OCI-LY1 (cell line): ENCODE measurements around the gene CST3.

Source experiments
- H2AFZ ChIP-seq: fragments of 200-600 bp; sonication (generic), shearing (Covaris generic); 2 replicates; pipeline ENCODE4 v1.6.0; 2014; ENCODE audit warnings: antibody characterized with exemption, mild to moderate bottlenecking, low read length
- H3F3A ChIP-seq: fragments of 200-600 bp; sonication (generic), shearing (Covaris generic); 2 replicates; pipeline ENCODE4 v1.6.0; 2014; ENCODE audit warnings: mild to moderate bottlenecking, antibody characterized with exemption, low read length, moderate library complexity; ENCODE audit not compliant: insufficient read depth
- H3K27ac ChIP-seq: fragments of 200-600 bp; sonication (generic); 2 replicates; pipeline ENCODE4 v1.5.1; 2014; ENCODE audit warnings: low read length, mixed run types, mild to moderate bottlenecking, low read depth; ENCODE audit not compliant: poor library complexity, severe bottlenecking
- H3K27me3 ChIP-seq: fragments of 200-600 bp; sonication (generic); 2 replicates; pipeline ENCODE4 v1.6.0; 2014; ENCODE audit warnings: antibody characterized with exemption, mild to moderate bottlenecking, low read length, moderate library complexity; ENCODE audit not compliant: insufficient read depth
- H3K36me3 ChIP-seq: fragments of 200-600 bp; sonication (generic); 2 replicates; pipeline ENCODE4 v1.6.1; 2014; ENCODE audit warnings: mild to moderate bottlenecking, antibody characterized with exemption, low read length, moderate library complexity, mixed read lengths; ENCODE audit not compliant: insufficient read depth
- H3K4me1 ChIP-seq: fragments of 200-600 bp; sonication (generic); 2 replicates; pipeline ENCODE4 v1.5.1; 2014; ENCODE audit warnings: mild to moderate bottlenecking, low read length, moderate library complexity; ENCODE audit not compliant: insufficient read depth, severe bottlenecking
- H3K4me2 ChIP-seq: fragments of 200-600 bp; sonication (generic), shearing (Covaris generic); 2 replicates; pipeline ENCODE4 v1.6.1; 2014; ENCODE audit warnings: low read length
- H3K4me3 ChIP-seq: fragments of 200-600 bp; sonication (generic); 2 replicates; pipeline ENCODE4 v1.5.1; 2014; ENCODE audit warnings: low read length, low read depth, mild to moderate bottlenecking, mixed read lengths; ENCODE audit not compliant: poor library complexity, severe bottlenecking
- H3K79me2 ChIP-seq: fragments of 200-600 bp; shearing (Covaris generic); 2 replicates; pipeline ENCODE4 v1.6.1; 2016; ENCODE audit warnings: mixed run types, low read length, mixed read lengths; ENCODE audit not compliant: insufficient read depth
- H3K9ac ChIP-seq: fragments of 200-600 bp; sonication (generic), shearing (Covaris generic); 2 replicates; pipeline ENCODE4 v1.6.1; 2014; ENCODE audit warnings: mild to moderate bottlenecking, low read length, mixed read lengths
- H3K9me2 ChIP-seq: fragments of 200-600 bp; sonication (generic), shearing (Covaris generic); 2 replicates; pipeline ENCODE4 v1.6.1; 2014; ENCODE audit warnings: low read depth, mild to moderate bottlenecking, low read length, mixed read lengths
- H3K9me3 ChIP-seq: fragments of 200-600 bp; shearing (Covaris generic); 2 replicates; pipeline ENCODE4 v1.6.1; 2014; ENCODE audit warnings: low read length, mixed read lengths
- H4K20me1 ChIP-seq: fragments of 200-600 bp; sonication (generic), shearing (Covaris generic); 2 replicates; pipeline ENCODE4 v1.6.0; 2016; ENCODE audit warnings: mild to moderate bottlenecking, low read length; ENCODE audit not compliant: insufficient read depth
- CTCF ChIP-seq: fragments of 200-600 bp; sonication (generic), shearing (Covaris generic); IDR thresholded peaks from 2 replicates; pipeline ENCODE4 v1.5.1; 2017; ENCODE audit warnings: mild to moderate bottlenecking, antibody characterized with exemption, low read length, moderate library complexity, mixed read lengths
- EZH2 ChIP-seq: fragments of 200-600 bp; sonication (generic), shearing (Covaris generic); IDR thresholded peaks from 2 replicates; pipeline ENCODE4 v1.8.0; 2017; ENCODE audit warnings: borderline replicate concordance, mixed run types, mild to moderate bottlenecking, antibody characterized with exemption, low read length, moderate library complexity, mixed read lengths

The CST3 gene

DNA sequence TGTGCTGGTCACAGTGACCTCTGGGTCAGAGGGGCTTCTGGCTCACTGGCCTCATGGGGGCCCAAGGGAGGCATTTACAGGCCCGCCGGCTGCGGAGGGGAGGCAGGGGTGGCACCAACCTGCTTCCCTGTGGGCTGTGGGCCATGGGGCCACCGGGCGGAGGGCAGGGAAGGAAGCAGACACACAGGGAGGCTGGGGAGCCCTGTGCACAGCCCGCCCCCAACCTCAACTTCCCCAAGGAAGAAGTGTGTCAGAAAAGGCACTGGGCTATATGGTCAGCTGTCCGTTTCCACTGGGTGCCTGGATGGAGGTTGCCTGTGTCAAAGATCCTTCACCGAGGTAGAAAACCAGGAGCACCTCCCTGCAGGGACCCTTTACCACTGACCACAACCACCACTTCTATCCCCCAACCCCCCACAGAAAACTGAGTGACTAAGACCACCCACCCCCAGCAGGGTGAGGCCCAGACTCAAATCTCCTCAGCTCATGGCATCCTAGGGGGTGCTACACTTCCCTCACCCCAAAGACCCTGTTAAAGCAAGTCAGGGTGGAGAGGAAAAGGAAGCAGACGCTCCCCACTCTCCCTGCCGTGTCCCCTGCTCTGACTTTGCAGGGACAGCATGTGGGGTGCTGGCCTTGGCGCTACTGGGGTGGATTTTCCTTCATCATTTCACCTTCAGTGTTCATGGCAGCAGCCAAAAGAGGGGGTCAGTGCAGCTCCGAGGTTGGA lies 5.6 kb downstream of the CST3 start:
- H3K27me3 ChIP-seq = no peaks in the 10 kb centered on the region
- no peak overlapping the region for H3K4me3 ChIP-seq
- H3K36me3 ChIP-seq = no peaks in the 10 kb centered on the region
- H4K20me1 ChIP-seq = no peaks in the 10 kb centered on the region
- no peaks in the 10 kb centered on the region for H3K4me1 ChIP-seq
- no peak overlapping the region for H3K4me2 ChIP-seq
- H3K9me3 ChIP-seq = no peaks in the 10 kb centered on the region
- H3K9ac ChIP-seq = no peak overlapping the region
- H3K27ac ChIP-seq = no peak overlapping the region
- no peak overlapping the region for H2AFZ ChIP-seq
- no peaks in the 10 kb centered on the region for H3K79me2 ChIP-seq
- no peak for TF ChIP-seq EZH2
- TF ChIP-seq CTCF = no peak
- H3K9me2 ChIP-seq = no peaks in the 10 kb centered on the region
- H3F3A ChIP-seq = no peaks in the 10 kb centered on the region

DNA sequence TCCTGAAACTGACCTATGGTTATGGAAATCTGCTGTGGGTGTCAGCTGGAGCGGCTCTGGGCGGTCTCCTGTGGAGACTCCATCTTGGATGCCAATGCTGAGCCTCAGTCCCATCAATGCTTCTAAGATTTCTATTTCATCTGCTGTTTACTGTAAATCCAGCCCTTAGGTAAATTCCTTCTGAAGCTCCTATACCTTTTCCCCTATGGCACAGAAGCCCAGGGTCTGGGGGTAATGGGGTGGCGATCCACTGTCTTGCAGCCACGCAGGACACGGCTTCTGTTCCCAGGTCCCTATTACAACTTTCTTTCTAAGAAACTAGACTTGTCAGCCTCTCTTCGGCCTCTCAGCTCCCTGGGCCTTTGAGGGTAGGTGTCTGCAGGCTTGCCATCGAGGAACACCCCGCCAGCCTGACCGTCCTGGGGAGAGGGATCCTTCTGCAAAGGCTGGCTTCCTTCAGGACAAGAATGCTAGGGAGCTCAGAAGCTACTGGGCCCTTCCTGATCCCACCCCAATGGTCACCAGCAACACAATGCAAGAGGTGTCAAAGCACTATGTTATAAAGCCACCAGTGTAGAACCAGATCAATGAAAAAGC lies 6.4 kb downstream of the CST3 start:
- Histone ChIP-seq H3K9me3 (no peaks in the 10 kb centered on the region), H3K9me2 (no peaks in the 10 kb centered on the region), H3K27me3 (no peaks in the 10 kb centered on the region), H3F3A (no peaks in the 10 kb centered on the region), H3K4me1 (no peaks in the 10 kb centered on the region), H3K79me2 (no peaks in the 10 kb centered on the region), H2AFZ (no peak overlapping the region), H3K27ac (no peak overlapping the region), H3K9ac (no peak overlapping the region), H3K4me3 (no peak overlapping the region), H4K20me1 (no peaks in the 10 kb centered on the region), H3K36me3 (no peaks in the 10 kb centered on the region), H3K4me2 (no peak overlapping the region)
- no peak for TF ChIP-seq CTCF
- no peak for TF ChIP-seq EZH2

- no peak overlapping the region for H3K4me3 ChIP-seq
These were observed 7.3 kb downstream of the CST3 start for GRCh38 chr20:23630392-23630849.

More at GRCh38 chr20:23630392-23630849, 7.3 kb downstream of the CST3 start:
- H3K27me3 ChIP-seq = no peaks in the 10 kb centered on the region
- no peak overlapping the region for H3K9ac ChIP-seq
- H3K4me2 ChIP-seq = no peak overlapping the region
- no peak overlapping the region for H3K27ac ChIP-seq
- H2AFZ ChIP-seq = no peak overlapping the region
- no peaks in the 10 kb centered on the region for H3F3A ChIP-seq
- H3K79me2 ChIP-seq = no peaks in the 10 kb centered on the region
- TF ChIP-seq EZH2 = no peak
- no peaks in the 10 kb centered on the region for H4K20me1 ChIP-seq
- no peaks in the 10 kb centered on the region for H3K9me2 ChIP-seq
- H3K36me3 ChIP-seq = no peaks in the 10 kb centered on the region
- H3K4me1 ChIP-seq = no peaks in the 10 kb centered on the region
- H3K9me3 ChIP-seq = no peaks in the 10 kb centered on the region
